Measurements from ENCODE around the gene INTS6.

DNA sequence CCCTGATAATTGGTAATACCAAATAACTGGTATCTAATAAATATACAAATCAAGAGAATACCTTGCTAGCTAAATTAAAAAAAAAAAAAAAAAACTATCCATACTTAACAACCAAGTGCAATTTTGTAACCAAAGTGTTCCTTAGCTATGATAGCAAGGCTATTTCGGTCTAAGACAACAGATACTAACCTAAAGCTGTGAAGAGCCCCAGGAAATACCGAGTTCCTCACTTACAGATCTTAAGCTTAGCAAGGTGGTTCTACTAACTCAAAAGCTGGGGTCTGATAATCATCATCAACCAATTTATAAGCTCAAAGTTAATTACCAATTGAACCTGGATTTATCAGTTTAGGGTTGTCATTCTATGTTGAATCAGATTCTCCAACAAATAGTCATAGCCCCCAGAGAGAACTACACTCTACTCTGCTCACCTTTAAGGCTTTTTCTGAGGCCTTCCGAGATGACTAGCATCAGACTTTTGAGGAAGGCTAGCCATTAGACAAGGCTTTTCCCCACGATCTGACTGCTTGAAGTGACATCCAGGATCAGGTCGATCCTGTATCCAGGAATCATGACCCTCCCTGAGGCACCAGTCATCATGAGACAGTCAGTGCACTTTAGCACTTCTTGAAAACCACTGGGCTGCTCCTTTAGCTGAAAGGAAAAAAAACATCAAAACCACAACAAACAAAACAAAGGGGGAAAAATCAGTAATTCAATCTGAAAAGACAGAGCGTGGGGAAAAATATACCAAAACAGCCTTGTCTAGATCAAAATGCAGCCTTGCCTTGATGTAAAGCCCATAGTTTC lies 31.9 kb downstream of the INTS6 start:
- TF ChIP-seq, protein P1, sequence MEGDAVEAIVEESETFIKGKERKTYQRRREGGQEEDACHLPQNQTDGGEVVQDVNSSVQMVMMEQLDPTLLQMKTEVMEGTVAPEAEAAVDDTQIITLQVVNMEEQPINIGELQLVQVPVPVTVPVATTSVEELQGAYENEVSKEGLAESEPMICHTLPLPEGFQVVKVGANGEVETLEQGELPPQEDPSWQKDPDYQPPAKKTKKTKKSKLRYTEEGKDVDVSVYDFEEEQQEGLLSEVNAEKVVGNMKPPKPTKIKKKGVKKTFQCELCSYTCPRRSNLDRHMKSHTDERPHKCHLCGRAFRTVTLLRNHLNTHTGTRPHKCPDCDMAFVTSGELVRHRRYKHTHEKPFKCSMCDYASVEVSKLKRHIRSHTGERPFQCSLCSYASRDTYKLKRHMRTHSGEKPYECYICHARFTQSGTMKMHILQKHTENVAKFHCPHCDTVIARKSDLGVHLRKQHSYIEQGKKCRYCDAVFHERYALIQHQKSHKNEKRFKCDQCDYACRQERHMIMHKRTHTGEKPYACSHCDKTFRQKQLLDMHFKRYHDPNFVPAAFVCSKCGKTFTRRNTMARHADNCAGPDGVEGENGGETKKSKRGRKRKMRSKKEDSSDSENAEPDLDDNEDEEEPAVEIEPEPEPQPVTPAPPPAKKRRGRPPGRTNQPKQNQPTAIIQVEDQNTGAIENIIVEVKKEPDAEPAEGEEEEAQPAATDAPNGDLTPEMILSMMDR (conservative IDR thresholded peaks at IDR 0.05 in 1 of 2, IDR thresholded peaks at IDR 0.05 in 1 of 2; ENCODE audit: extremely low read depth in 1 of 2, insufficient read depth in 1 of 2, low read depth in 1 of 2, low read length in 2 of 2) = no peak
- no peak for TF ChIP-seq EZH2 (IDR thresholded peaks at IDR 0.05; ENCODE audit: borderline replicate concordance, low read length)
